HL-60 (cell line): ENCODE measurements around the gene LRBA.

Experiments
- DNase-seq, 2 experiments: peaks; one replicate each; pipeline ENCODE4 v3.0.0-alpha.2; 2010 to 2020; ENCODE audit warnings: low read depth in 1 of 2, low spot score in 1 of 2
- H3K27ac ChIP-seq: fragments of 250-450 bp; sonication (Bioruptor Pico); replicated peaks from 2 replicates; pipeline ENCODE4 v1.5.1; 2020; ENCODE audit warnings: mild to moderate bottlenecking, moderate library complexity
- H3K27me3 ChIP-seq: fragments of 250-450 bp; sonication (Bioruptor Pico); 2 replicates; pipeline ENCODE4 v1.5.1; 2021; ENCODE audit warnings: mild to moderate bottlenecking, moderate library complexity; ENCODE audit not compliant: insufficient read depth, poor library complexity, severe bottlenecking
- H3K4me3 ChIP-seq: replicated peaks from 2 replicates; pipeline ENCODE4 v1.5.1; 2011; ENCODE audit warnings: mild to moderate bottlenecking, control low read depth, low read length; ENCODE audit not compliant: insufficient read depth
- GABPA ChIP-seq: IDR thresholded peaks from 2 replicates; pipeline ENCODE4 v1.6.1; 2012; ENCODE audit warnings: low read depth
- POLR2AphosphoS5 ChIP-seq: IDR thresholded peaks from 2 replicates; pipeline ENCODE4 v1.6.1; 2012; ENCODE audit warnings: low read depth
- SPI1 ChIP-seq: IDR thresholded peaks from 2 replicates; pipeline ENCODE4 v1.6.1; 2012; ENCODE audit warnings: low read depth, mild to moderate bottlenecking, borderline replicate concordance
- TF ChIP-seq, protein P1 (sequence below): IDR thresholded peaks from 2 replicates; pipeline ENCODE4 v1.6.1; 2012; ENCODE audit warnings: low read depth; ENCODE audit not compliant: insufficient replicate concordance
- TF ChIP-seq, protein P2 (sequence below): IDR thresholded peaks from one replicate; pipeline ENCODE4 v1.5.1; 2011; ENCODE audit warnings: low read length, control low read depth, inconsistent platforms; ENCODE audit not compliant: insufficient read depth

LRBA gene

GRCh38 chr4:150573534-150573933 lies 441.6 kb downstream of the LRBA start:
- no peak for DNase-seq
- TF ChIP-seq SPI1 (no peak), POLR2AphosphoS5 (no peak), GABPA (no peak)
- TF ChIP-seq, protein P1, sequence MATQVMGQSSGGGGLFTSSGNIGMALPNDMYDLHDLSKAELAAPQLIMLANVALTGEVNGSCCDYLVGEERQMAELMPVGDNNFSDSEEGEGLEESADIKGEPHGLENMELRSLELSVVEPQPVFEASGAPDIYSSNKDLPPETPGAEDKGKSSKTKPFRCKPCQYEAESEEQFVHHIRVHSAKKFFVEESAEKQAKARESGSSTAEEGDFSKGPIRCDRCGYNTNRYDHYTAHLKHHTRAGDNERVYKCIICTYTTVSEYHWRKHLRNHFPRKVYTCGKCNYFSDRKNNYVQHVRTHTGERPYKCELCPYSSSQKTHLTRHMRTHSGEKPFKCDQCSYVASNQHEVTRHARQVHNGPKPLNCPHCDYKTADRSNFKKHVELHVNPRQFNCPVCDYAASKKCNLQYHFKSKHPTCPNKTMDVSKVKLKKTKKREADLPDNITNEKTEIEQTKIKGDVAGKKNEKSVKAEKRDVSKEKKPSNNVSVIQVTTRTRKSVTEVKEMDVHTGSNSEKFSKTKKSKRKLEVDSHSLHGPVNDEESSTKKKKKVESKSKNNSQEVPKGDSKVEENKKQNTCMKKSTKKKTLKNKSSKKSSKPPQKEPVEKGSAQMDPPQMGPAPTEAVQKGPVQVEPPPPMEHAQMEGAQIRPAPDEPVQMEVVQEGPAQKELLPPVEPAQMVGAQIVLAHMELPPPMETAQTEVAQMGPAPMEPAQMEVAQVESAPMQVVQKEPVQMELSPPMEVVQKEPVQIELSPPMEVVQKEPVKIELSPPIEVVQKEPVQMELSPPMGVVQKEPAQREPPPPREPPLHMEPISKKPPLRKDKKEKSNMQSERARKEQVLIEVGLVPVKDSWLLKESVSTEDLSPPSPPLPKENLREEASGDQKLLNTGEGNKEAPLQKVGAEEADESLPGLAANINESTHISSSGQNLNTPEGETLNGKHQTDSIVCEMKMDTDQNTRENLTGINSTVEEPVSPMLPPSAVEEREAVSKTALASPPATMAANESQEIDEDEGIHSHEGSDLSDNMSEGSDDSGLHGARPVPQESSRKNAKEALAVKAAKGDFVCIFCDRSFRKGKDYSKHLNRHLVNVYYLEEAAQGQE = no peak
- TF ChIP-seq, protein P2, sequence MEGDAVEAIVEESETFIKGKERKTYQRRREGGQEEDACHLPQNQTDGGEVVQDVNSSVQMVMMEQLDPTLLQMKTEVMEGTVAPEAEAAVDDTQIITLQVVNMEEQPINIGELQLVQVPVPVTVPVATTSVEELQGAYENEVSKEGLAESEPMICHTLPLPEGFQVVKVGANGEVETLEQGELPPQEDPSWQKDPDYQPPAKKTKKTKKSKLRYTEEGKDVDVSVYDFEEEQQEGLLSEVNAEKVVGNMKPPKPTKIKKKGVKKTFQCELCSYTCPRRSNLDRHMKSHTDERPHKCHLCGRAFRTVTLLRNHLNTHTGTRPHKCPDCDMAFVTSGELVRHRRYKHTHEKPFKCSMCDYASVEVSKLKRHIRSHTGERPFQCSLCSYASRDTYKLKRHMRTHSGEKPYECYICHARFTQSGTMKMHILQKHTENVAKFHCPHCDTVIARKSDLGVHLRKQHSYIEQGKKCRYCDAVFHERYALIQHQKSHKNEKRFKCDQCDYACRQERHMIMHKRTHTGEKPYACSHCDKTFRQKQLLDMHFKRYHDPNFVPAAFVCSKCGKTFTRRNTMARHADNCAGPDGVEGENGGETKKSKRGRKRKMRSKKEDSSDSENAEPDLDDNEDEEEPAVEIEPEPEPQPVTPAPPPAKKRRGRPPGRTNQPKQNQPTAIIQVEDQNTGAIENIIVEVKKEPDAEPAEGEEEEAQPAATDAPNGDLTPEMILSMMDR = no peak
- H3K27ac ChIP-seq = no peak overlapping the region
- no peak overlapping the region for H3K4me3 ChIP-seq
- no peaks in the 10 kb centered on the region for H3K27me3 ChIP-seq

- Histone ChIP-seq H3K4me3 (no peak overlapping the region), H3K27me3 (no peaks in the 10 kb centered on the region), H3K27ac (no peak overlapping the region)
- TF ChIP-seq, protein P1 = no peak
- no peak for TF ChIP-seq POLR2AphosphoS5
- TF ChIP-seq GABPA = no peak
- no peak for DNase-seq
Measured at GRCh38 chr4:150572704-150573504, 442.2 kb downstream of the LRBA start.

- Histone ChIP-seq H3K27ac (no peak overlapping the region), H3K4me3 (no peak overlapping the region), H3K27me3 (no peaks in the 10 kb centered on the region)
- DNase-seq = no peak
- TF ChIP-seq, protein P2 = no peak
- TF ChIP-seq POLR2AphosphoS5 (no peak), SPI1 (no peak), GABPA (no peak)
- TF ChIP-seq, protein P1 = no peak
Measured at GRCh38 chr4:150570862-150571261, 444.2 kb downstream of the LRBA start.
